Ureter (tissue), 1 donor: ENCODE data around the gene CBX6. TPM values are rescaled to one million over a fixed set of nuclear protein-coding genes. Genes with fewer than 3 reads are reported as not detected.
"Not testable (repeated sequence)": the region's sequence is repeated elsewhere in the genome, so short reads cannot be mapped to it uniquely, and the experiment has no call there.

ENCODE experiments used
- DNase-seq: peaks from one replicate; pipeline ENCODE4 v3.0.0-alpha.2; 2020; ENCODE audit warnings: low spot score
- total RNA-seq: library from RNA; stranded (reverse); gene quantifications from one replicate; pipeline ENCODE4 v1.2.4, GENCODE V29; 2023
- donor health status: DM: yes; HTN: yes; CAD: no.

The CBX6 gene
- total RNA-seq, 1 donor from 2014 or later = 93.8 TPM

- no peak for DNase-seq
Observed at GRCh38 chr22:38861170-38861876, 10.7 kb downstream of the CBX6 start.

- no peak for DNase-seq
Observed at GRCh38 chr22:38860283-38861169, 11.5 kb downstream of the CBX6 start.

- DNase-seq = no peak
Observed at GRCh38 chr22:38859581-38860282, 12.3 kb downstream of the CBX6 start.

- DNase-seq = no peak
Observed at GRCh38 chr22:38858492-38858891, 13.5 kb downstream of the CBX6 start.

DNA sequence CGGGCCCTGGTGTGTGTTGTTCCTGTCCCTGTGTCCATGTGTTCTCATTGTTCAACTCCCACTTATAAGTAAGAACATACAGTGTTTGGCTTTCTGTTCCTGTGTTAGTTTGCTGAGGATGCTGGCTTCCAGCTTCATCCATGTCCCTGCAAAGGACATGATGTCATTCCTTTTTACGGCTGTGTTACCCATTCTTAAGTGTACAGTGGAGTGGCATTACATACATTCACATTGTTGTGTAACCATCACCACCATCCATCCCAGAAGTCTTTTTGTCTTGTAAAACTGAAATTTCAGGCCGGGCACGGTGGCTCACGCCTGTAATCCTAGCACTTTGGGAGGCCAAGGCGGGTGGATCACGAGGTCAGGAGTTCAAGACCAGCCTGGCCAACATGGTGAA is 17.5 kb downstream of the CBX6 start:
- not testable (repeated sequence) for DNase-seq

DNA sequence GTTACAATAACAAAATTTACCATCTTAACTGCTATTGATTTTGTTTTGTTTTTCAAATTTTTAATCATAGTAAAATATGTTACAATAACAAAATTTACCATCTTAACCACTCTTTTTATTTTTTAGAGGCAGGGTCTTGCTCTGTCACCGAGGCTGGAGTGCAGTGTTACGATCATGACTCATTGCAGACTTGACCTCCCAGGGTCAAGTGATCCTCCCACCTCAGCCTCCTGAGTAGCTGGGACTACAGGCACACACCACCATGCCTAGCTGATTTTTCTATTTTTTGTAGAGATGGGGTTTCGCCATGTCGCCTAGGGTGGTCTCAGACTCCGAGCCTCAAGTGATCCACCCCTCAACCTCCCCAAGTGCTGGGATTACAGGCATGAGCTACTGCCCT is 18.1 kb downstream of the CBX6 start:
- not testable (repeated sequence) for DNase-seq

DNA sequence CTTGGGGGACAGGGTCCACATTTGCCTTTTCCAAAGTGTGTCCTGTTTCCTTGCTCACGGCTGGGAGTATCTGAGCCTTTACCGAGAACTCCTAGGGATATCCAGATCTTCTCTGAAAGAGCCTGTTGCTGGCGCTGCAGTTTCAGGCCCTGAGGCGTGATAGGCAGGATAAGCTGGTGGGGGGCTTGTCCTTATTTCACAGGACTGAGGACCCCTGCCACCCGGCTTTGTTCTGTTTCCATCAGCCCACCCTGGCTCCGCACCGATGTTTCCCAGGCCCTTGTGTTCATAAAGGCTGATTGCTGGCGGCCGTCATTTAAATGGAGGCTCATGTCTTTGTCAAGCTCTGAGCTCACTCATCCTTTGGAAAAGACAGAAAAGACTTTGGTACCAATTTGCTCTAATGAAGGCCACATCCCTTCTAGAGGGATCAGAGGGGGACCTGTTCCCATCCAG is 18.8 kb downstream of the CBX6 start:
- DNase-seq = no peak

- no peak for DNase-seq
Observed at GRCh38 chr22:38852522-38852921, 19.5 kb downstream of the CBX6 start.

GRCh38 chr22:38850941-38851849 is 20.8 kb downstream of the CBX6 start:
- no peak for DNase-seq

GRCh38 chr22:38850399-38850798 is 21.6 kb downstream of the CBX6 start:
- no peak for DNase-seq

DNA sequence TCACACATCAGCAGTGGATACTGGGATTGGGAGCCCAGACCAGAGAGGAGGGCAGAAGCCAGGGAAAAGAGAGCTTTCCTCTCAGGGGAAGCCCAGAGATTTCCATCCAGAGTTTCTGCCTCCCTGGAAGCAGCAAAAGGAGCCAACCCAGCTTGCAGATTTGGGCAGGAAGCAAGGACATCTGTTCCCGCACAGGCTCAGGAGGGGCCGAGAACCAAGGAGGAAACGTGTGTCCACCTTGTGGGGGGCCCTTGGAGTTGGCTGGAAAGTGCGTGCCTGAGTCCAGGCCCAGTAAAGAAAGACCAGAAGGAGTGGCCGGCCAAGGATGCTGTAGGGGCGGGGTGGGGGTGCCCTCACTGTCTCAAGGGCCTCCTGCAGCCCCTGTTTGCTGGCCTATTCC is 22.2 kb downstream of the CBX6 start:
- DNase-seq = no peak

GRCh38 chr22:38846412-38846811 is 25.6 kb downstream of the CBX6 start:
- DNase-seq = no peak

- DNase-seq = no peak
Observed at GRCh38 chr22:38845004-38845740, 26.8 kb downstream of the CBX6 start.

GRCh38 chr22:38844315-38845003 is 27.6 kb downstream of the CBX6 start:
- DNase-seq = no peak

- DNase-seq = no peak
Observed at GRCh38 chr22:38843657-38844314, 28.2 kb downstream of the CBX6 start, which contains the start of gene NPTXR. NPTXR (minus strand) TSS chr22:38844028.

- peak; percentile 55 for DNase-seq
Observed at GRCh38 chr22:38843201-38843656, 28.8 kb downstream of the CBX6 start.

GRCh38 chr22:38842512-38843200 is 29.4 kb downstream of the CBX6 start:
- no peak for DNase-seq

- no peak for DNase-seq
Observed at GRCh38 chr22:38841635-38842034, 30.4 kb downstream of the CBX6 start.

DNA sequence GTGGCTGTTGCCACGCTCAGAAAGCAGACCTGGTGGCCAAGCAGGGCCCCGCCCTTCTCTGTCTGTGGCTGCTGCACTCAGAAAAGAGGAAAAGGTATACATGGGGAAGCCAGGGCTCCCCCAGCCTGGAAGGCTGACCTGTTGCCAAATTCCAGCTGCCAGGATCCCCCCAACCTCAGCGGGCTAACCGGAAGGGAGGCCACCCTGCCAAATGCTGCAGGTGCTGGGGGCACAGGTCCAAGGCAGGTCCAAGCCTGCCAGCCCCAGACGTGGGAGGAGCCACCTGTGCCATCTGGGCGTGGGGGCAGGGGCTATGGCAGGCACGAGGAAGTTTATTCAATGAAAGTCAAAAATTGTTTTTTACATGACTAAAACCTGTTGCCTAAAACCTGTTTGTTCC is 30.8 kb downstream of the CBX6 start:
- DNase-seq = peak; percentile 69
